K562 (cell line): ENCODE data around the gene STRN3. TPM values are rescaled to one million over a fixed set of nuclear protein-coding genes. Genes with fewer than 3 reads are reported as not detected.

Source experiments
- CHD7 ChIP-seq: fragments of 200-600 bp; sonication (generic); IDR thresholded peaks from one replicate; pipeline ENCODE4 v1.6.1; 2012; ENCODE audit warnings: mild to moderate bottlenecking, low read depth, low read length, inconsistent platforms
- GTF2F1 ChIP-seq: IDR thresholded peaks from 2 replicates; pipeline ENCODE4 v1.6.1; 2011; ENCODE audit warnings: low read depth, low read length, improper control_type of control experiment
- ZBTB34 ChIP-seq: fragments of 250-450 bp; sonication (Bioruptor Pico); IDR thresholded peaks from 2 replicates; pipeline ENCODE4 v1.8.0; 2021; ENCODE audit warnings: mild to moderate bottlenecking, moderate library complexity
- ZKSCAN8 ChIP-seq: fragments of 200-800 bp; sonication (Bioruptor generic); IDR thresholded peaks from 2 replicates; pipeline ENCODE4 v1.6.1; 2016; ENCODE audit warnings: missing genetic modification characterization, missing compliant biosample characterization
- ZNF143 ChIP-seq: sonication (generic); formaldehyde crosslinking; IDR thresholded peaks from 2 replicates; pipeline ENCODE4 v1.9.0; 2022; ENCODE audit warnings: mild to moderate bottlenecking, missing genetic modification reagents
- ZNF232 ChIP-seq: sonication (generic); formaldehyde crosslinking; IDR thresholded peaks from 2 replicates; pipeline ENCODE4 v1.8.0; 2022; ENCODE audit warnings: mild to moderate bottlenecking, missing genetic modification reagents
- polyA plus RNA-seq, 8 experiments: library from polyadenylated mRNA; depleted of rRNA in 4 of 8; stranded (reverse) in 5 of 8; unstranded in 3 of 8; fragments of >200 nt; fragmentation: Nextera tagmentation in 2 of 8; fragmentation: Illumina TruSeq in 1 of 8; extraction: Ambion mirVana in 2 of 8; extraction: Trizol in 1 of 8; gene quantifications; 2 replicates each; pipeline versions ENCODE4 v1.2.1 to v1.2.3, GENCODE V29; 2011 to 2014; ENCODE audit warnings: inconsistent platforms in 1 of 8, missing spikeins in 1 of 8
- total RNA-seq, 7 experiments: library from RNA; depleted of rRNA in 6 of 7; stranded (reverse); fragments of >200 nt in 6 of 7; fragmentation: Illumina TruSeq in 2 of 7; extraction: Trizol in 2 of 7; gene quantifications; 2 replicates each; pipeline versions ENCODE4 v1.2.1 to v1.2.3, GENCODE V29; 2011 to 2021; ENCODE audit warnings: low replicate concordance in 1 of 7

The STRN3 gene
- total and polyA plus RNA-seq, 9 of the 15 experiments (the other 6 are each of a cell fraction or from before 2014, with no cell fraction given), result 5.9 to 29.1 (median 16.0) TPM

GRCh38 chr14:31003284-31003683, 22.9 kb downstream of the STRN3 start (continued):
- TF ChIP-seq CHD7 (no peak), ZNF143 (CRISPR knock-in tag) (no peak), ZKSCAN8 (CRISPR knock-in tag) (no peak), GTF2F1 (no peak), ZBTB34 (CRISPR knock-in tag) (no peak), ZNF232 (CRISPR knock-in tag) (no peak)
